Measurements from ENCODE around the gene PRX. TPM values are rescaled to one million over a fixed set of nuclear protein-coding genes. Genes with fewer than 3 reads are reported as not detected.

Gene PRX
- total and polyA plus RNA-seq, 2 of the 4 experiments (the other 2 are of a cell fraction), result 0.90 to 1.7 TPM

DNA sequence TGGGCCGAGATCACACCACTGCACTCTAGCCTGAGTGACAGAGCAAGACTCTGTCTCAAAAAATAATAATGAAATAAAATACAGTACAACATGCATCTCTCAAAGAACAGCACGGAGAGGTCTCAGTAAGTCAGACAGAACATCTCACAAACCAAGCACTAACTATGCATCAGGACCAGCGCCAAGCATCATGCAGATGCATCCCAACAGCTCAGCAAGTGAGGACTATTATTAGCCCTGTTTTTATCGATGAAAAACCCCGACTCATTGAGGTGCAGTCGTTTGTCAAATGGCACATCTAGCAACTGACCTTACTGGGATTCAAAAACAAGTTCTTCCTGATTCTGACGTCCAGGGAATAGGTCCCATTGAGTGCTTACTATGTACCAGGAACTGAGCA, 68.8 kb downstream of the PRX start (continued):
- TF ChIP-seq, protein P1, sequence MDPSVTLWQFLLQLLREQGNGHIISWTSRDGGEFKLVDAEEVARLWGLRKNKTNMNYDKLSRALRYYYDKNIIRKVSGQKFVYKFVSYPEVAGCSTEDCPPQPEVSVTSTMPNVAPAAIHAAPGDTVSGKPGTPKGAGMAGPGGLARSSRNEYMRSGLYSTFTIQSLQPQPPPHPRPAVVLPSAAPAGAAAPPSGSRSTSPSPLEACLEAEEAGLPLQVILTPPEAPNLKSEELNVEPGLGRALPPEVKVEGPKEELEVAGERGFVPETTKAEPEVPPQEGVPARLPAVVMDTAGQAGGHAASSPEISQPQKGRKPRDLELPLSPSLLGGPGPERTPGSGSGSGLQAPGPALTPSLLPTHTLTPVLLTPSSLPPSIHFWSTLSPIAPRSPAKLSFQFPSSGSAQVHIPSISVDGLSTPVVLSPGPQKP (IDR thresholded peaks at IDR 0.05; ENCODE audit: borderline replicate concordance, low read depth, low read length), result no peak
- no peak for TF ChIP-seq RAD21 (IDR thresholded peaks at IDR 0.05; ENCODE audit: low read length)
- TF ChIP-seq RCOR1 (IDR thresholded peaks at IDR 0.05; ENCODE audit: insufficient replicate concordance, low read length), result no peak
- no peak for TF ChIP-seq CHD1 (IDR thresholded peaks at IDR 0.05; ENCODE audit: low read depth, low read length)

Small RNA genes lying within 50 kb of the gene (microRNA-seq; reads per million reads assigned to microRNA genes)
- gene MIR6796 (ENCODE audit: insufficient read depth in 1 of 2, insufficient read length in 1 of 2, unreplicated experiment in 1 of 2) (1.1 to 4.1 reads per million in 2 experiments), gene RF00017 (ENCODE audit: insufficient read depth, insufficient read length) (not detected)

Small RNA genes lying within 50 kb of the gene (small RNA-seq; reads per million reads assigned to genes)
- gene MIR6796 (0 reads per million in 5 experiments), gene RF00017 (0 reads per million in 5 experiments)

Other genes with a start within 250 kb of the PRX start
- gene MAP3K10, start 222.0 kb downstream of the PRX start, total RNA-seq (2012; rRNA removed), result 1.4 and 1.8 TPM in 2 replicates
- gene MAP3K10, start 222.0 kb downstream of the PRX start, polyA plus RNA-seq (2012; rRNA removed), result 5.5 and 6.4 TPM in 2 replicates
- not detected in 2 replicates for gene TTC9B, start 195.0 kb downstream of the PRX start, total RNA-seq (2012; rRNA removed)
- gene TTC9B, start 195.0 kb downstream of the PRX start, polyA plus RNA-seq (2012; rRNA removed), result not detected in 2 replicates
- under 0.01 TPM in 2 replicates for gene CCNP, start 186.7 kb downstream of the PRX start, total RNA-seq (2012; rRNA removed)
- 0.17 and 0.21 TPM in 2 replicates for gene CCNP, start 186.7 kb downstream of the PRX start, polyA plus RNA-seq (2012; rRNA removed)
- 54.4 and 61.5 TPM in 2 replicates for gene AKT2, start 128.0 kb downstream of the PRX start, total RNA-seq (2012; rRNA removed)
- 104 and 124 TPM in 2 replicates for gene AKT2, start 128.0 kb downstream of the PRX start, polyA plus RNA-seq (2012; rRNA removed)
- 3.6 and 4.4 TPM in 2 replicates for gene C19orf47, start 65.0 kb downstream of the PRX start, total RNA-seq (2012; rRNA removed)
- 16.3 and 24.4 TPM in 2 replicates for gene C19orf47, start 65.0 kb downstream of the PRX start, polyA plus RNA-seq (2012; rRNA removed)
- gene PLD3, start 64.7 kb downstream of the PRX start, total RNA-seq (2012; rRNA removed), result 117 and 120 TPM in 2 replicates
- gene PLD3, start 64.7 kb downstream of the PRX start, polyA plus RNA-seq (2012; rRNA removed), result 665 and 732 TPM in 2 replicates
- 0.18 and 0.28 TPM in 2 replicates for gene HIPK4, start 23.2 kb downstream of the PRX start, total RNA-seq (2012; rRNA removed)
- gene HIPK4, start 23.2 kb downstream of the PRX start, polyA plus RNA-seq (2012; rRNA removed), result 0.11 and 0.12 TPM in 2 replicates
- gene SERTAD1, start 12.6 kb upstream of the PRX start, total RNA-seq (2012; rRNA removed), result 25.6 and 27.4 TPM in 2 replicates
- gene SERTAD1, start 12.6 kb upstream of the PRX start, polyA plus RNA-seq (2012; rRNA removed), result 21.1 and 29.5 TPM in 2 replicates
- 23.3 and 25.6 TPM in 2 replicates for gene SERTAD3, start 31.0 kb upstream of the PRX start, total RNA-seq (2012; rRNA removed)
- gene SERTAD3, start 31.0 kb upstream of the PRX start, polyA plus RNA-seq (2012; rRNA removed), result 17.9 and 20.5 TPM in 2 replicates
- 65.2 and 67.5 TPM in 2 replicates for gene BLVRB, start 52.4 kb upstream of the PRX start, total RNA-seq (2012; rRNA removed)
- gene BLVRB, start 52.4 kb upstream of the PRX start, polyA plus RNA-seq (2012; rRNA removed), result 102 and 113 TPM in 2 replicates
- gene SPTBN4, start 53.6 kb upstream of the PRX start, total RNA-seq (2012; rRNA removed), result 0.72 and 0.83 TPM in 2 replicates
- gene SPTBN4, start 53.6 kb upstream of the PRX start, polyA plus RNA-seq (2012; rRNA removed), result 0.59 and 0.91 TPM in 2 replicates
- 15.6 and 16.1 TPM in 2 replicates for gene SHKBP1, start 163.5 kb upstream of the PRX start, total RNA-seq (2012; rRNA removed)
- 94.0 and 108 TPM in 2 replicates for gene SHKBP1, start 163.5 kb upstream of the PRX start, polyA plus RNA-seq (2012; rRNA removed)
- 4.4 and 14.7 TPM in 2 replicates for gene LTBP4, start 188.0 kb upstream of the PRX start, total RNA-seq (2012; rRNA removed)
- 61.6 and 70.3 TPM in 2 replicates for gene LTBP4, start 188.0 kb upstream of the PRX start, polyA plus RNA-seq (2012; rRNA removed)